ENCODE results near the gene R3HDM4.

The R3HDM4 gene

DNA sequence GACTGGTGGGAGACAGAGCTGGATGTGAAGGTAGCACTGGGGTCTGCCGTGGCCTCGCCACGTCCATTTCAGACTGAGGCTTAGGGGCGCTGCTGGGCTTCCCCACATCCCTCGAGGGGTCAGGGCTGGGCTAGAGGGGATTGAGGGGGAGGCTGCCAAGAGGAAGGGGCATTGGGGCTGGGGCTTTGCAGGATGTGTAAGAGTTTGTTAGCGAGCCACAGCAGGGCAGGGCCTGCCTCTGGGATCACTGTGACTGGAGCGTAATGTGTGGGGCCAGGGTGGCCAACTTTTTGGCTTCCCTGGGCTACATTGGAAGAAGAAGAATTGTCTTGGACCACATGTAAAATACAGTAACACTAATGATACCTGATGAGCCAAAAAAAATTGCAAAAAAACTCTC lies 26.9 kb upstream of the R3HDM4 start:
- peaks cover 5% of the 10 kb centered on the region; the same call in 1 of the 2 replicates for H3K36me3 ChIP-seq (ENCODE audit: insufficient read depth, low read length)
- no peaks in the 10 kb centered on the region for H3K4me1 ChIP-seq (ENCODE audit: insufficient read depth, low read length, poor library complexity, severe bottlenecking)
- no peaks in the 10 kb centered on the region for H3F3A ChIP-seq (ENCODE audit: low read depth)
- no peak overlapping the region for H2AFZ ChIP-seq (ENCODE audit: low read length)
- peaks cover 13% of the 10 kb centered on the region for H4K20me1 ChIP-seq (ENCODE audit: insufficient read depth, low read length, poor library complexity, severe bottlenecking)
- H3K79me2 ChIP-seq (ENCODE audit: insufficient read depth, low read length): peaks cover 22% of the 10 kb centered on the region; the same call in 1 of the 2 replicates
- H3K9me2 ChIP-seq (replicated peaks; ENCODE audit: low read depth, low read length): no peaks in the 10 kb centered on the region
- H3K27me3 ChIP-seq (ENCODE audit: insufficient read depth, low read length, poor library complexity, severe bottlenecking): no peaks in the 10 kb centered on the region
- TF ChIP-seq EZH2phosphoT487 (IDR thresholded peaks at IDR 0.05; ENCODE audit: borderline replicate concordance): no peak
- TF ChIP-seq, protein P1, sequence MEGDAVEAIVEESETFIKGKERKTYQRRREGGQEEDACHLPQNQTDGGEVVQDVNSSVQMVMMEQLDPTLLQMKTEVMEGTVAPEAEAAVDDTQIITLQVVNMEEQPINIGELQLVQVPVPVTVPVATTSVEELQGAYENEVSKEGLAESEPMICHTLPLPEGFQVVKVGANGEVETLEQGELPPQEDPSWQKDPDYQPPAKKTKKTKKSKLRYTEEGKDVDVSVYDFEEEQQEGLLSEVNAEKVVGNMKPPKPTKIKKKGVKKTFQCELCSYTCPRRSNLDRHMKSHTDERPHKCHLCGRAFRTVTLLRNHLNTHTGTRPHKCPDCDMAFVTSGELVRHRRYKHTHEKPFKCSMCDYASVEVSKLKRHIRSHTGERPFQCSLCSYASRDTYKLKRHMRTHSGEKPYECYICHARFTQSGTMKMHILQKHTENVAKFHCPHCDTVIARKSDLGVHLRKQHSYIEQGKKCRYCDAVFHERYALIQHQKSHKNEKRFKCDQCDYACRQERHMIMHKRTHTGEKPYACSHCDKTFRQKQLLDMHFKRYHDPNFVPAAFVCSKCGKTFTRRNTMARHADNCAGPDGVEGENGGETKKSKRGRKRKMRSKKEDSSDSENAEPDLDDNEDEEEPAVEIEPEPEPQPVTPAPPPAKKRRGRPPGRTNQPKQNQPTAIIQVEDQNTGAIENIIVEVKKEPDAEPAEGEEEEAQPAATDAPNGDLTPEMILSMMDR (conservative IDR thresholded peaks at IDR 0.05; ENCODE audit: low read length): no peak
- H3K9me3 ChIP-seq (ENCODE audit: insufficient read depth, low read depth, low read length): no peaks in the 10 kb centered on the region
- H3K4me2 ChIP-seq (ENCODE audit: low read depth, low read length, poor library complexity, severe bottlenecking): no peak overlapping the region
- no peak overlapping the region for H3K4me3 ChIP-seq (ENCODE audit: low read length, poor library complexity, severe bottlenecking)
- no peak overlapping the region for H3K9ac ChIP-seq (ENCODE audit: low read depth, low read length, poor library complexity, severe bottlenecking)

DNA sequence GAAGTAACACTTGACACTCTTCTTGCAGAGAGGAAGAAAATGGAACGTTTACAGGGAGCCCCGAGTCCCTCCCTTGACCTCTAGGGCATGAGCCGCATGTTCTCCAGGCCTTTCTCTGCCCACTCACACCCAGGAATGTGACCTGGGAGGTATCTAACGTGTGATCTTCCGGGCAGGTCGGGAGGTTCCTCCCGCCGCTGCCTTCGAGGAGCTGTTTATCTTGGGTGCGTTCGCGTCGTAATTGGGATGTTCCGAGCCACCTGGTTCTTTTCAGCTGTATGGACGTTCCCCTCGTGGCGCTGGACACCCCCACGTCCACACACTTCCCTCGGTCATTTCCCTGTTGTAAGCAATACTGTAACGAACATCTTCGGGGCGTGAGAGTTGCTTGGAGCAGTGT lies 26.4 kb upstream of the R3HDM4 start:
- Histone ChIP-seq H3K9me2 (replicated peaks; ENCODE audit: low read depth, low read length) (no peaks in the 10 kb centered on the region), H4K20me1 (ENCODE audit: insufficient read depth, low read length, poor library complexity, severe bottlenecking) (peaks cover 9% of the 10 kb centered on the region), H3K4me2 (ENCODE audit: low read depth, low read length, poor library complexity, severe bottlenecking) (no peak overlapping the region), H3K79me2 (ENCODE audit: insufficient read depth, low read length) (peaks cover 22% of the 10 kb centered on the region; the same call in 1 of the 2 replicates), H3K4me1 (ENCODE audit: insufficient read depth, low read length, poor library complexity, severe bottlenecking) (no peaks in the 10 kb centered on the region), H3K4me3 (ENCODE audit: low read length, poor library complexity, severe bottlenecking) (no peak overlapping the region), H3K27me3 (ENCODE audit: insufficient read depth, low read length, poor library complexity, severe bottlenecking) (no peaks in the 10 kb centered on the region), H3K9ac (ENCODE audit: low read depth, low read length, poor library complexity, severe bottlenecking) (no peak overlapping the region), H3K9me3 (ENCODE audit: insufficient read depth, low read depth, low read length) (no peaks in the 10 kb centered on the region), H3F3A (ENCODE audit: low read depth) (no peaks in the 10 kb centered on the region), H2AFZ (ENCODE audit: low read length) (no peak overlapping the region), H3K36me3 (ENCODE audit: insufficient read depth, low read length) (peaks cover 5% of the 10 kb centered on the region; the same call in 1 of the 2 replicates)
- no peak for TF ChIP-seq EZH2phosphoT487 (IDR thresholded peaks at IDR 0.05; ENCODE audit: borderline replicate concordance)
- TF ChIP-seq, protein P1 (conservative IDR thresholded peaks at IDR 0.05; ENCODE audit: low read length): no peak

DNA sequence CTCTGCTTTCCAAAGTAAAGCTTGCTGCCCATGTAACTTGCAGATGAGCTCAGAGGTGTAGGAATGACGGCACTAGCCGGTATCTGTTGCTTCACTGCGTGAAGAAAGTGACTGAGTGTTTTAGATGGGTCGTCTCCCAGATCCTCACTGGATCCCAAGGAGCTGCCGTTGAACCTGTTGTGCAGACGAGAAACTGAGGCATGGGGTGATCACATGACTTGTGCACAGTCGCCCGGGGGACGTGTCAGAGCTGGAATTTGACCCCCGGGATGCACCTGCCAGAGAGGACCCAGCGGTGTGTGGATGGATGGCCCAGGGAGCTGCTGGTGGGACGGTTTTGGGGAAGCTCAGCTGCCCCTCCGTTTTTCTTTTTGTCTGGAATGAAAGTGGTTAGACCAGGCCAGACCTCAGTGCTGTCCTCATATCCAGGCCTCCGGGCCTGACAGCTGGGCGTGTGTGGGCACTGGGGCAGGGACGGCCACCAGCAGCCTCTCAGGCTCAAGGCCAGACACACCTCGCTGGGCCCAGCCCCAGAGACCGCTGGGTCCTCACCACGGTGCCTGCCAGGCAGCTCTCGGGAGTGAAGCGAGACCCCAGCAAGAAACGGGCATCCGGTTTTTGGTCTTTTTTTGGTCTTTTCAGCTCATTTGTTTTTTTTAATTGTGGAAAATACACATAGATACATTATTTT lies 25.4 kb upstream of the R3HDM4 start:
- no peaks in the 10 kb centered on the region for H3F3A ChIP-seq (ENCODE audit: low read depth)
- no peak overlapping the region for H3K4me2 ChIP-seq (ENCODE audit: low read depth, low read length, poor library complexity, severe bottlenecking)
- no peaks in the 10 kb centered on the region for H3K9me2 ChIP-seq (replicated peaks; ENCODE audit: low read depth, low read length)
- H2AFZ ChIP-seq (ENCODE audit: low read length): no peak overlapping the region
- H3K27me3 ChIP-seq (ENCODE audit: insufficient read depth, low read length, poor library complexity, severe bottlenecking): no peaks in the 10 kb centered on the region
- H3K79me2 ChIP-seq (ENCODE audit: insufficient read depth, low read length): peaks cover 29% of the 10 kb centered on the region; the same call in 1 of the 2 replicates
- no peak overlapping the region for H3K9ac ChIP-seq (ENCODE audit: low read depth, low read length, poor library complexity, severe bottlenecking)
- peaks cover 12% of the 10 kb centered on the region for H4K20me1 ChIP-seq (ENCODE audit: insufficient read depth, low read length, poor library complexity, severe bottlenecking)
- no peak for TF ChIP-seq EZH2phosphoT487 (IDR thresholded peaks at IDR 0.05; ENCODE audit: borderline replicate concordance)
- TF ChIP-seq, protein P1 (conservative IDR thresholded peaks at IDR 0.05; ENCODE audit: low read length): no peak
- H3K4me1 ChIP-seq (ENCODE audit: insufficient read depth, low read length, poor library complexity, severe bottlenecking): no peaks in the 10 kb centered on the region
- H3K9me3 ChIP-seq (ENCODE audit: insufficient read depth, low read depth, low read length): no peaks in the 10 kb centered on the region
- no peak overlapping the region for H3K4me3 ChIP-seq (ENCODE audit: low read length, poor library complexity, severe bottlenecking)
- H3K36me3 ChIP-seq (ENCODE audit: insufficient read depth, low read length): no peaks in the 10 kb centered on the region; the same call in 1 of the 2 replicates

Measured in Loucy (cell line).